Vagina (tissue), 2 donors: ENCODE measurements around the gene ABL1.

ENCODE experiments used
- POLR2A ChIP-seq, 2 donors: fragments of 450-650 bp; IDR thresholded peaks; one replicate each; pipeline ENCODE4 v1.6.1; 2017; ENCODE audit warnings: antibody characterized with exemption in 2 of 2, mild to moderate bottlenecking in 2 of 2, moderate library complexity in 2 of 2
- POLR2AphosphoS5 ChIP-seq, 2 donors: sonication (generic); formaldehyde crosslinking; IDR thresholded peaks; one replicate each; pipeline ENCODE4 v1.9.0; 2017; ENCODE audit warnings: antibody characterized with exemption in 2 of 2, mild to moderate bottlenecking in 2 of 2, low read depth in 1 of 2; ENCODE audit not compliant: insufficient read depth in 1 of 2
- TF ChIP-seq, protein P1 (sequence below), 3 experiments: fragments of 450-650 bp in 2 of 3; fragments of 200-600 bp in 1 of 3; sonication (generic) in 1 of 3; IDR thresholded peaks; one replicate each; pipeline ENCODE4 v1.5.1; 2017 to 2019; ENCODE audit warnings: antibody characterized with exemption in 3 of 3, mild to moderate bottlenecking in 2 of 3, moderate library complexity in 2 of 3

DNA sequence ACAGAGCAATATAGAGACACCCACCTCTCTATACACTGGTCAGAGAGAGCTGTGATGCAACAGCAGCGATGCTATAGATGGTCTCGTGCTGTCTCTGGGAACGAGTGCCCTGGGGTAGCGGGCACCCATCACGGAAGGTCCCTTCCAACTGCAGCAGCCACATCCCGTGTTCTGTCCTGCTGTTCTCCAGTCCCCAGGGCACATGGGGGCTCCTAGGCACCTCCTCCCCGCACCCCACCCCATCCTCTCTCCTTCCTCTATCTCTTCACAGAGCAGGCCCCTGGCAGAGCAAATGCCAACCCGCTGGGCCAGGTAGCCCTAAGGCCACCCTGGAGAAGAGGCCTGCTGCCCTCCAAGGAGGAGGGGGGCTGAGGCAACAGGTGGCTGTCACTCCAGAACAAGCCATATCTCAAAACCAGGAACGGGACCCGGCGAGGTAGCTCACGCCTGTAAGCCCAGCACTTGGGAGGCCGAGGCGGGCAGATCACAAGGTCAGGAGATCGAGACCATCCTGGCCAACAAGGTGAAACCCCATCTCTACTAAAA, 95.8 kb downstream of the ABL1 start:
- TF ChIP-seq, protein P1, sequence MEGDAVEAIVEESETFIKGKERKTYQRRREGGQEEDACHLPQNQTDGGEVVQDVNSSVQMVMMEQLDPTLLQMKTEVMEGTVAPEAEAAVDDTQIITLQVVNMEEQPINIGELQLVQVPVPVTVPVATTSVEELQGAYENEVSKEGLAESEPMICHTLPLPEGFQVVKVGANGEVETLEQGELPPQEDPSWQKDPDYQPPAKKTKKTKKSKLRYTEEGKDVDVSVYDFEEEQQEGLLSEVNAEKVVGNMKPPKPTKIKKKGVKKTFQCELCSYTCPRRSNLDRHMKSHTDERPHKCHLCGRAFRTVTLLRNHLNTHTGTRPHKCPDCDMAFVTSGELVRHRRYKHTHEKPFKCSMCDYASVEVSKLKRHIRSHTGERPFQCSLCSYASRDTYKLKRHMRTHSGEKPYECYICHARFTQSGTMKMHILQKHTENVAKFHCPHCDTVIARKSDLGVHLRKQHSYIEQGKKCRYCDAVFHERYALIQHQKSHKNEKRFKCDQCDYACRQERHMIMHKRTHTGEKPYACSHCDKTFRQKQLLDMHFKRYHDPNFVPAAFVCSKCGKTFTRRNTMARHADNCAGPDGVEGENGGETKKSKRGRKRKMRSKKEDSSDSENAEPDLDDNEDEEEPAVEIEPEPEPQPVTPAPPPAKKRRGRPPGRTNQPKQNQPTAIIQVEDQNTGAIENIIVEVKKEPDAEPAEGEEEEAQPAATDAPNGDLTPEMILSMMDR (IDR thresholded peaks at IDR 0.05), result no peak
- TF ChIP-seq POLR2A (IDR thresholded peaks at IDR 0.05) (no peak), POLR2AphosphoS5 (IDR thresholded peaks at IDR 0.05; ENCODE audit: insufficient read depth in 1 of 2, low read depth in 1 of 2) (no peak)
